HUES6 (cell line): ENCODE results near the gene FAM83C.

Experiments used
- H3K27ac ChIP-seq: 2 replicates; pipeline ENCODE4 v1.7.0; 2013; ENCODE audit warnings: low read depth, mild to moderate bottlenecking, low read length, inconsistent platforms
- H3K27me3 ChIP-seq: 2 replicates; pipeline ENCODE4 v1.6.1; 2013; ENCODE audit warnings: low read length; ENCODE audit not compliant: control insufficient read depth, insufficient read depth
- H3K36me3 ChIP-seq: 2 replicates; pipeline ENCODE4 v1.6.1; 2013; ENCODE audit warnings: low read length; ENCODE audit not compliant: control insufficient read depth, insufficient read depth
- H3K4me1 ChIP-seq: 2 replicates; pipeline ENCODE4 v1.6.1; 2013; ENCODE audit warnings: low read length; ENCODE audit not compliant: control insufficient read depth, insufficient read depth
- H3K4me3 ChIP-seq: 2 replicates; pipeline ENCODE4 v1.5.1; 2013; ENCODE audit warnings: low read depth, low read length
- H3K9ac ChIP-seq: one replicate; pipeline ENCODE4 v1.6.1; 2013; ENCODE audit warnings: mild to moderate bottlenecking, low read length
- H3K9me3 ChIP-seq: 2 replicates; pipeline ENCODE4 v1.6.1; 2013; ENCODE audit warnings: low read depth, low read length; ENCODE audit not compliant: control insufficient read depth, insufficient read depth

The FAM83C gene

DNA sequence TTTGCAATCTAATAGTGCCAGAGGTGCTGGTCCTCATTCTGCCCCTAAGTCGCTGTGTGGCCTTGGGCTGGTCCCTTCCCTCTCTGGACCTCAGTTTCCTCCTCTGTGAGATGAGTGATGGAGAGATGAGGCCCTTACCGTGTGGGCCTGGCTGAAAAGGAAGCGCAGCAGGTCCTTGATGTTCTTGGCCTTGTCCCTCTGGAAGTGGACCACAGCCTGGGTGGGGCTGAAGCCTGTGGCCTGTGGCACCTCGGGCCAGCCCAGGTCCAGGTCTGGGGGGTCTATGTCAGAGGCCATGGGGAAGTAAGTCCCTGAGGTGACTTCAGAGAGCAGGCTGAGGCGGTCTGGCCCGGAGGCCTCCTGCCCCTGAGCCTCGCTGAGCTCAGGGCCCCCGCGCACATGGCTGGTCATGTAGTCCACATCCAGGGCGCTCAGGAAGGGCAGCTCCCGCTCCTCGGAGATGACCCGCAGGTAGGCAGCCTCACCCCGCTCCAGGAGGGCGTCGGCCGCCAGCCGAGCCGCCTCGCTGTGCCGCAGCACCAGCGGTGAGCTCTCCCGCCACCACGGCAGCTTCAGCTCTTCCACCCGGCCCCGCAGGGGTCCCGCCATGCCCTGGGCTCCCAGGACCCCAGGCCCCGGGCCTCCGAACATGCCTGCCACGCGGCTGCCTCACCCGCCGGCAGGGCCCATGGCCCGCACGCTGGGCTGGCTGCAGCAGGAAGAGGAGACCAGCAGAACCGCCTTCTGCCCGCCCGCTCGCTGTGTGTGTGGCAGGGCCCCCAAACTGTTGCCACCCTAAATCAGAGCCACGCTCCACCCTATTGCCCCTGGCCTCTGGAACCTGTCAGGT lies at the start of gene FAM83C:
FAM83C (minus strand) TSS at position 772 of the 850 bp plus-strand sequence; CDS start at position 651, 121 bp downstream.
- Histone ChIP-seq H3K9ac (no peak within 1 kb of the TSS), H3K27me3 (peaks cover 4% of the 10 kb centered on the region; the same call in 1 of the 2 replicates), H3K36me3 (no peaks in the 10 kb centered on the region), H3K9me3 (no peaks in the 10 kb centered on the region), H3K27ac (no peak within 1 kb of the TSS), H3K4me3 (no peak within 1 kb of the TSS), H3K4me1 (no peaks in the 10 kb centered on the region)

- Histone ChIP-seq H3K9ac (no peak overlapping the region), H3K4me3 (no peak overlapping the region), H3K36me3 (peaks cover 30% of the 10 kb centered on the region), H3K27me3 (no peaks in the 10 kb centered on the region), H3K4me1 (no peaks in the 10 kb centered on the region), H3K27ac (no peak overlapping the region), H3K9me3 (no peaks in the 10 kb centered on the region)
Measured at GRCh38 chr20:35341366-35342028, 49.3 kb upstream of the FAM83C start.

DNA sequence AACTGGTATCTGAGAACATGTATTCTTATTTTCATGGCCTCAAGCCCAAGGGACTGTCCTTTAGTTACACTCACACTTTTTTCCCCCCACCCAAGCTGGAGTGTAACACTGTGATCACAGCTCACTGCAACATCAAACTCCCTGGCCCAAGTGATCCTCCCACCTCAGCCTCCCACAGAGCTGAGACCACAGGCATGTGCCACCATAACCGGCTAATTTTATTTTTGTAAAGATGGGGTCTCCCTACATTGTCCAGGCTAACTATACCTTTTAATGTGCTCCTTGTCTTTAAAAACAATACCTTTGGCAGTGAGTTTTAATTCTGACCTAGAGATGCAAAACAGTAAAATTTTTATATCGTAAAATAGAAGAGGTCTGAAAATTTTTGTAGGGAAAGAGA lies 48.2 kb upstream of the FAM83C start:
- no peaks in the 10 kb centered on the region for H3K27me3 ChIP-seq

DNA sequence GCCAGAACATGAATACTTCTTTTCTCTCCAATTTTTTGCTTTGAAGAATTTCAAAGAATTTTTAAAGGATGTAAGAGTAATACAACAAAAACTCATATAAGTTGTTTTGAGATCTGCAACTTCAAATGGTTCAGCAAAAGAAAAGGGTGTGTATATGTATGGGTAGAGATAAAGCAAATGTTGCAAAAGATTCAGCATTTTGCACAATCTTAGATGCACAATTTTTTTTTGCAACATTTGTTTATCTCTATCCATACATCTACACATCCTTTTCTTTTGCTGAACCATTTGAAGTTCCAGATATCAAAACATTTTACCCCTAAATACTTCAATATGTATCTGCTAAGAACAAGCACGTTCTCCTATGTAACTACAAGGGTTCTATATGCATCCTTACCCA lies 47.4 kb upstream of the FAM83C start:
- no peaks in the 10 kb centered on the region for H3K27me3 ChIP-seq
- no peak overlapping the region for H3K9ac ChIP-seq
- peaks cover 13% of the 10 kb centered on the region for H3K36me3 ChIP-seq
- H3K4me1 ChIP-seq, result no peaks in the 10 kb centered on the region
- H3K27ac ChIP-seq, result no peak overlapping the region
- no peaks in the 10 kb centered on the region for H3K9me3 ChIP-seq
- H3K4me3 ChIP-seq, result no peak overlapping the region

More for the DNA sequence above, 48.2 kb upstream of the FAM83C start:
- Histone ChIP-seq H3K9me3 (no peaks in the 10 kb centered on the region), H3K36me3 (peaks cover 20% of the 10 kb centered on the region), H3K27ac (no peak overlapping the region), H3K4me3 (no peak overlapping the region), H3K9ac (no peak overlapping the region), H3K4me1 (no peaks in the 10 kb centered on the region)

DNA sequence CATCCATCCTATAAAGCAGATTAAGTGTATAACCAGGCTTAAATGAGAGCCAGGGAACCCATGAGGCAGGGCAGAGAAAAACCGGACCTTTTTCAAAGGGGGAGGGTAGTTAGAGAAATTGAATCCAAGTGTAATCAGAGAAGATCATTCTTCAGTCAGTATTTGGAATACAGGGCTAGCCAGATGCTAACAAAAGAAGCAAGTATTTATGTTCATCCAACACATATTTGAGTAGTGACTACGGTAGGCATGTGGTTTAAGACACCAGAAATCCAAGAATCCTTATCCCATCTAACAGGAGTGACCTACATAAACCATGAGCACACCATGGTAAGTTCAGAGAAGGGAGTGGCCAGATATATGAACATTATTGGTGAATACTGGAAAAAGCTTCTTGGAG lies 46.8 kb upstream of the FAM83C start:
- no peaks in the 10 kb centered on the region for H3K9me3 ChIP-seq
- H3K4me1 ChIP-seq, result no peaks in the 10 kb centered on the region
- H3K9ac ChIP-seq, result no peak overlapping the region
- H3K4me3 ChIP-seq, result no peak overlapping the region
- H3K27me3 ChIP-seq, result no peaks in the 10 kb centered on the region
- no peak overlapping the region for H3K27ac ChIP-seq
- H3K36me3 ChIP-seq, result peaks cover 6% of the 10 kb centered on the region; the same call in 1 of the 2 replicates

GRCh38 chr20:35334311-35335101 lies 42.3 kb upstream of the FAM83C start:
- H3K4me1 ChIP-seq, result peaks cover 3% of the 10 kb centered on the region
- H3K27ac ChIP-seq, result no peak overlapping the region
- H3K9ac ChIP-seq, result no peak overlapping the region
- no peaks in the 10 kb centered on the region for H3K27me3 ChIP-seq
- H3K4me3 ChIP-seq, result no peak overlapping the region
- H3K9me3 ChIP-seq, result no peaks in the 10 kb centered on the region
- no peaks in the 10 kb centered on the region for H3K36me3 ChIP-seq

- Histone ChIP-seq H3K9me3 (no peaks in the 10 kb centered on the region), H3K27me3 (no peaks in the 10 kb centered on the region), H3K36me3 (no peaks in the 10 kb centered on the region), H3K9ac (no peak overlapping the region), H3K27ac (no peak overlapping the region), H3K4me1 (peaks cover 7% of the 10 kb centered on the region), H3K4me3 (no peak overlapping the region)
Measured at GRCh38 chr20:35333606-35334005, 41.4 kb upstream of the FAM83C start.

- peaks cover 7% of the 10 kb centered on the region for H3K4me1 ChIP-seq
- no peaks in the 10 kb centered on the region for H3K27me3 ChIP-seq
Measured at GRCh38 chr20:35332540-35333200, 40.4 kb upstream of the FAM83C start.

DNA sequence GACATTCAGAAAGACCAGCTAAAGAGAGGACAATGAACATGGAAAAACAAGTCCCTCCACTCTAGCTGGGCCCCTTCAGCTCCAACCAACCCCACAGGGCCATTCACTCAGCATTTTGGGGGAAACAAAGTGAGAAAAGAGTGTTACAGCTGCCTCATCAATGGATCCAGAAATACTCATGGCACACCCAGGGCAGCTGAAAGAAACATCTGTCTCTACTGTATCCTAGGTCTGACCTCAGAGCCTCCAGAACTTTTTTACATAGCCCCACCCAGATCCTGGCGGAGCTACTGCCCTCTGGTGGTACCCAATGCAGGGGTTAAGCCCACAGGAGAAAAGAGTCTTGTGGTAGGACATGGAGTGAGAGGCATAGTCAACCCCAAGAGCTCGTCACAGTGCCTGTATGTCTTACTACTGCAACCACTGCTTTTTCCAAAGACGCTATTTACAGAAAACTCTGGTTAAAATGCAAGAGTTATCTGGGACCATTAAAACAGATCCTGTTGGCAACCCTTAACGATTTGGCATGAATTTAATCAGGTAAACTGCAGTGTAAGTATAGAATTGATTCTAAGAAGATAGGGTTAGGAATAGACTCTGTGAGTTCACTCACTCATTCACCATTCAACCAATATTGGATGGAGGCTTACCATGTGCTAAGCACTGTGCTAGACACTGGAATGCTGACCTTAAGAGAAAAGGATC lies 37.4 kb upstream of the FAM83C start:
- H3K27ac ChIP-seq, result no peak overlapping the region
- H3K4me3 ChIP-seq, result no peak overlapping the region
- H3K9me3 ChIP-seq, result no peaks in the 10 kb centered on the region
- H3K4me1 ChIP-seq, result peaks cover 12% of the 10 kb centered on the region
- H3K27me3 ChIP-seq, result no peaks in the 10 kb centered on the region
- no peak overlapping the region for H3K9ac ChIP-seq
- no peaks in the 10 kb centered on the region for H3K36me3 ChIP-seq

More at GRCh38 chr20:35332540-35333200, 40.4 kb upstream of the FAM83C start:
- Histone ChIP-seq H3K9ac (no peak overlapping the region), H3K4me3 (no peak overlapping the region), H3K9me3 (no peaks in the 10 kb centered on the region), H3K27ac (no peak overlapping the region), H3K36me3 (no peaks in the 10 kb centered on the region)

DNA sequence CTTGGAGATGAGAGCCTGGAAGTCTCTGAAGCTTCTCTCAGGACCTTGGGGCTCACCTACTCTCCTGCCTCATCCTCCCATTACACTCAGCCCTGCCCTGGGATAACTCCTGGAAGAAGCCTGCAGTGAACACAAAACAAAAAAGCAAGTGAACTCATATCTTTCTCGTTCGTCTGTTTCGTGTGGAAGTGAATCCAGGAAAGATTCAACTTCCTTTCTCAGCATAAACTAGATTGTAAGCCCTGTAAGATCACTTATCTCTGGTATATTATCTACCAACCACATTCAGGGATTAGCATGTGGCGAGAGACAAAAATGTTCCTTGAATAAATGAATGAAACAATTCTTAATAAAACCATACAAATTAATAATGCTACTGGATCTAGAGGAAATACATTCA lies 36.5 kb upstream of the FAM83C start:
- H3K4me1 ChIP-seq, result peaks cover 12% of the 10 kb centered on the region
- no peak overlapping the region for H3K27ac ChIP-seq
- H3K9me3 ChIP-seq, result no peaks in the 10 kb centered on the region
- no peaks in the 10 kb centered on the region for H3K27me3 ChIP-seq
- H3K9ac ChIP-seq, result no peak overlapping the region
- H3K36me3 ChIP-seq, result no peaks in the 10 kb centered on the region
- H3K4me3 ChIP-seq, result no peak overlapping the region
